ENCODE data around the gene ARL14EPL. TPM values are rescaled to one million over a fixed set of nuclear protein-coding genes. Genes with fewer than 3 reads are reported as not detected.

ARL14EPL gene
- total and polyA plus RNA-seq, 7 donors = 0.03 to 0.08 TPM; not detected in 5

DNA sequence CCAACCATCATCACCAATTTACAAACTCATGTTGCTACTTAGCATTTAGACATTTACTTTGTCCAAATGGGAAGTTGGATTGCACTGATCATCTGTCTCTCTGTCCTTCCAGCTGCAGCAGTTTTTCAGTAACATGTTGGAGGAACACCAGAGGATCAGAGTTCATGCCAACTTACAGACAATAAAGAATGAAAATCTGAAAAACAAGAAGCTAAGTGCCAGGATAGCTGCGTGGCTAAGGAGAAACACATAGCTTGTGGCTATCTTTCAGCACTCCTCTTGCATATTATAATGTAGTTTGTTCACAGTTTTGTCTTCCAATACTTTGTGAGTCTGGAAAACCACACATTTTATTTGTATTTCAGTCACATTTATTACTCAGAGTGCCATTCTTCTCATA is 6.4 kb upstream of the ARL14EPL start:
- Histone ChIP-seq H3K36me3 (ENCODE audit: insufficient read depth in 1 of 2, low read depth in 1 of 2) (no peaks in the 10 kb centered on the region), H3K4me1 (no peaks in the 10 kb centered on the region), H3K4me3 (no peak overlapping the region), H3K27ac (no peak overlapping the region), H3K9me3 (no peaks in the 10 kb centered on the region), H3K27me3 (ENCODE audit: insufficient read depth in 3 of 3, low read length in 2 of 3) (no peaks in the 10 kb centered on the region)
- no peak for DNase-seq
- no peak for TF ChIP-seq CTCF (IDR thresholded peaks at IDR 0.05)
- 33 to 36% (median 34%) methylated on average over 1 of the region's 1 CpG for WGBS, 3 donors
- no peak for ATAC-seq
- intact Hi-C loops (cut with DNase I) = no loop called here

DNA sequence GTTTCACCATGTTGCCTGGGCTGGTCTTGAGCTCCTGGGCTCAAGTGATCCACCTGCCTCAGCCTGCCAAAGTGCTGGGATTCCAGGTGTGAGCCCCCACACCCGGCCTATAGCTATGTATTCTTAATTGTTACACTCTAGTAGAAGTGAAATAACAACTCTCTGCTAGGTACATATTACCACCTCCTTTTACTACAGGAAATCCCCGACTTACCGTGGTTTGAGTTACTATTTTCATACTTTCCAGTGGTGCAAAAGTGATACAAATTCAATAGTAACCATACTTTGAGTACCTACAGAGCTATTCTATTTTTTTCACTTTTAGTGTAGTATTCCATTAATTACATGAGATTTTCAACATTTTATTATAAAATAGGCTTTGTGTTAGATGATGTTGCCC is 719 bp downstream of the ARL14EPL start:
- no peak overlapping the region for H3K27ac ChIP-seq
- 88 to 94% (median 93%) methylated on average over 3 of the region's 3 CpGs for WGBS, 3 donors
- no peak for DNase-seq
- no peaks in the 10 kb centered on the region for H3K36me3 ChIP-seq (ENCODE audit: insufficient read depth in 1 of 2, low read depth in 1 of 2)
- intact Hi-C loops (cut with DNase I) = no loop called here
- TF ChIP-seq CTCF (IDR thresholded peaks at IDR 0.05) = no peak
- H3K27me3 ChIP-seq (ENCODE audit: insufficient read depth in 3 of 3, low read length in 2 of 3) = no peaks in the 10 kb centered on the region
- H3K4me3 ChIP-seq = no peak overlapping the region
- no peaks in the 10 kb centered on the region for H3K9me3 ChIP-seq
- ATAC-seq = no peak
- no peaks in the 10 kb centered on the region for H3K4me1 ChIP-seq

DNA sequence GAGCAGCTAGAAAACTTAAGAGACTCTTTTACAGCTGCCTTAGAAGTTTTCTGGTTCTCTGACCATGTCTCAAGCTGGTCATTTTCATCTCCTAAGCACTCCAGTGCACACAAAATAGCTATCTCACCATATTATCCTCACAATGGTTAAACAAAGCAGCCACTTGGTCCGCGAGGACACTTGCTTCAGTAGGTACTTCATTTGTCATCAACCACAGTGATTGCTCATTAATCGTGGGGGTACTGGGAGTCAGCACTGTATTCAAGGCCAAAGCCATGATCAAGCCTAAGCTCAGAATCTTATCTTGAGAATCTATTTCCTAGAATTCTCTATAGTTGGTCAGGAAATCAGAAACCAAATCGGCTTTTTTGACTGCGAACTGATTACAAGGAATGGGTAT is 2.9 kb downstream of the ARL14EPL start:
- H3K4me1 ChIP-seq = no peaks in the 10 kb centered on the region
- H3K4me3 ChIP-seq = no peak overlapping the region
- TF ChIP-seq CTCF (IDR thresholded peaks at IDR 0.05) = no peak
- no peak overlapping the region for H3K27ac ChIP-seq
- DNase-seq = no peak
- intact Hi-C loops (cut with DNase I) = no loop called here
- ATAC-seq = no peak
- H3K27me3 ChIP-seq (ENCODE audit: insufficient read depth in 3 of 3, low read length in 2 of 3) = no peaks in the 10 kb centered on the region
- H3K9me3 ChIP-seq = no peaks in the 10 kb centered on the region
- 87 to 94% (median 93%) methylated on average over 5 of the region's 5 CpGs for WGBS, 3 donors
- no peaks in the 10 kb centered on the region for H3K36me3 ChIP-seq (ENCODE audit: insufficient read depth in 1 of 2, low read depth in 1 of 2)

- H3K27ac ChIP-seq = no peak overlapping the region
- no peak for DNase-seq
- H3K4me3 ChIP-seq = no peak overlapping the region
- TF ChIP-seq CTCF (IDR thresholded peaks at IDR 0.05) = no peak
- H3K4me1 ChIP-seq = no peaks in the 10 kb centered on the region
- ATAC-seq = no peak
- WGBS, 3 donors = 68 to 74% (median 71%) methylated on average over 3 of the region's 3 CpGs
- H3K36me3 ChIP-seq (ENCODE audit: insufficient read depth in 1 of 2, low read depth in 1 of 2) = no peaks in the 10 kb centered on the region
- intact Hi-C loops (cut with DNase I) = no loop called here
- no peaks in the 10 kb centered on the region for H3K9me3 ChIP-seq
- no peaks in the 10 kb centered on the region for H3K27me3 ChIP-seq (ENCODE audit: insufficient read depth in 3 of 3, low read length in 2 of 3)
Observed at GRCh38 chr5:116037236-116037822, 5.1 kb downstream of the ARL14EPL start.

DNA sequence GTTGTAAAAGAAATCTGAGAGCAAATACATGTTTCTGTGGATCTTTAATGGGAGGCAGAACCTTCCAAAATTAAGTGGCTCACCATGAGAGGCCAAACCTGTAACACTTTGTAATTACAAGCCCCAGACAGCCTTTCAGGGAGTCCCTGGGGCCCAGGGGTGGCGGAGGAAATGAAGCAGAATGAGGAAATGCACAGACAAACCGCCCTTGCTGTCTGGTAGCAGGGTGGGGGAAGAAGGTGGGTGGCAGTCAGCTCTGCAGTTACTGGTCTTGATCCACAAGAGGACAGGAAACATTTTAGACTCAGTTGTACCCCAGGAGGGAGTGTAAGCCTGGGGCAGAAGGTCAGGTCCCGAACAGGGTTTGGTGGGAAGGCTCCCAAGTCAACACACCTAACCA is 6.5 kb downstream of the ARL14EPL start:
- WGBS, 3 donors = 56 to 71% (median 64%) methylated on average over 3 of the region's 3 CpGs
- Histone ChIP-seq H3K36me3 (ENCODE audit: insufficient read depth in 1 of 2, low read depth in 1 of 2) (no peaks in the 10 kb centered on the region), H3K27me3 (ENCODE audit: insufficient read depth in 3 of 3, low read length in 2 of 3) (no peaks in the 10 kb centered on the region), H3K9me3 (no peaks in the 10 kb centered on the region), H3K4me1 (no peaks in the 10 kb centered on the region), H3K27ac (no peak overlapping the region), H3K4me3 (no peak overlapping the region)
- DNase-seq (no peak), ATAC-seq (no peak)
- no peak for TF ChIP-seq CTCF (IDR thresholded peaks at IDR 0.05)
- intact Hi-C loops (cut with DNase I) = no loop called here

Measured in psoas muscle (tissue), 8 donors.